NCI-H1105 treated with DMSO at 0.1 percent for 48 hours (cell line): Measurements from ENCODE around the gene COL18A1.

Experiments used
- DNase-seq: peaks from one replicate; lab custom pipeline; 2025; lab: John Stamatoyannopoulos, UW

COL18A1 gene

GRCh38 chr21:45414396-45415187 lies 9.6 kb downstream of the COL18A1 start:
- DNase-seq: no peak

DNA sequence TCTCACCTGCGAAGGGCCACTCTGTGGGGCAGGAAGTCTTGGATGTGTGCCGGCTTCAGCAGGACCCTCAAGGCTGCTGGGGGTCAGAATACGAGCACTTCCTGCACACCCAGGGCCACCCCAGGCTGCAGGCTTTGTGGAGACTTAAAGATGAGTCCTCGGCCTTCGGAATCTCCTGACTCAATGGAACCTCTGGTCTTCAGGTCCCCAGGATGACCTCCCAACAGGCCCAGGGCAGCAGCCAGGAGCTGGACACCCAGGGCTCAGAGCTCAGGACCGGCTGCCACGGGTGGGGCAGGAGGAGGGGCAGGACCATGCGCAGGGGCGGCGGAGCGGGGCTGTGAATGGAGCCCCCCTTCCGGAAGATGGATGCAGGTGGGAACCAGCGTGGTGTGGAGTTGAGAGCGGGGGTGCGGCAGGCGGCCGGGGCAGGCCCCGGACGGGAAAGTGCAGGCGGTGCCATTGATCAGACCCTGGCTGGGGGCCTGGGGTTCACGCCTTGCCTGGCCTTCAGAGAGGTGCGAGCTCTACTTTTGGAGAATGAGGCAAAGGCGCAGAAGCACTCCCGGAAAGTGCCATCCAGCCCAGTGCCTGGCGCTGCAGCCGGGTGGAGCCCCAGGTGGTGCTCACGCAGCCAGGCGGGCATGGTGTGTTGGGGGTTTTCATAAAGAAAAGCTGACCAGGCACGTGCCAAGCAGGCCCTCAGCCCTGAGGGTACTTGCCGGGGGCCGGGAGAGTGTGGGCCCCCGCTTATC lies 10.4 kb downstream of the COL18A1 start:
- no peak for DNase-seq

- DNase-seq: no peak
These were observed 11.1 kb downstream of the COL18A1 start for GRCh38 chr21:45415943-45416611.

DNA sequence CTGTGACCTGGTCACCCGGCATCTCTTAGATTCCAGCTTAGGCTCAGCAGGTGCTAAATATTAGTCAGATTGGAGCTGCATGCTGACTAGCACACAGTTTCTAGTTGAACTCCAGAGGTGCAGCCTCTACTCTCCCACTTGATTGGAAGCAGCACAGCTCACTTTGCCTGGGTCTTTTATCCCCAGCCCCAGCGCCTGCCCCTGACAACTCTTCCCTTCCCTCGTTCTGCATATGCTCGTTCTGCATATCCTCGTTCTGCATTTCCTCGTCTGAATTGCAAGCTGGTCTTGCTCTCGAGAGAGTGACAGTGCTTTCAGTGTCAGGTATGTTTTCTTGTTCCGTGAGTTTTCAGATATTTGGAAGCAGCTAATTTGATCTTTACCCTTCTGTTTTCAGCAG lies 11.7 kb downstream of the COL18A1 start:
- DNase-seq: no peak

DNA sequence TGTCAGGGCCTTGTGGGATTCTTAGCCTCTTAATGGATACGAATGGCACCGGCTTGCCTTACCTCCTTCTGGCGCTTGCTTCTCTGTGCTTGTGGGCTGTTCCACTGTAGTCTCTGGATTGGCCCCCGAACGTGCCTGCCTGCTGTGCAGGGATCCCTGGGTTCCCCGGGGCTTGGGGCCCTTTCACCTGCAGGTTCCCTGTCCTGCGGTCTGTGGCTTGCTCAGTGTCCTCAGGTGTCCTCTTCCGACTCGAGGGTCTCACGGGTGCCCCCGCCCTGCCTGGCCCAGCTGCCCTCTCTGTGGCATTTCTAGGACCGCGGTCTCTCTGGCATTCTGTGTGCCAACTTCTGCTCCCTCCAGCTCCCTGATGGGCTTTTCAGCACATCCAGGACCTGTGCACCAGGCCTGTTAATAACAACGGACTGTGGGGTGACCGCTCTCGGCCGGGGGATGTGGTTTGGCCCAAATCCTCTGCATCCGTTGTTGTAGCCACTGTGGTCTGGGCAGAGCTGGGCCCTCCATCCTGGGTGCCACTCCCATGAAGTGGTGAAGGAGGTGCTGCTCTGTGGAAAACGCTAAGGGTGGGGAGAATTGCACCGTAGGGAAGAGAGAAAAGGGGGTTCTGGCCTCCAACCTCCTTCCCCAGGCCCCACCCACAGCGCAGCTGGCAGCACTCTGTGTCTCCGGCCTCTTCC lies 12.4 kb downstream of the COL18A1 start:
- DNase-seq: no peak

DNA sequence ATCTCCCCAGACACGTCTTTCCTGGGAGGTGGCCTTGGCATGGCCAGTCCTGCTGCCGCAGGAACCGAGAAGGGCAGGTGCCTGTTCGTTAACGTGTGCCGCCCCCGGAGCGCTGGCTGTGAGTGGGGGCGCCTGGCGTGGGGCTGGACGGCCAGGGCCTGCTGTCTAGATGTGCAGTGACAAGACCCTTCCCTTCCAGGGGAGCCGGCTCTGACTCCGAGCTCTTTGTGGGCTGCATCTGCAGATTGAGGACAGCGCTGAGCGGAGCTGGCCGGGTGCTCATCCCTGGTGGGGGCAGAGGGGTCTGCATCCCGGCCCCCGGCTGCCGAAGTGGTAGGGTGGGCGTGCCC lies 13.0 kb downstream of the COL18A1 start:
- no peak for DNase-seq

DNA sequence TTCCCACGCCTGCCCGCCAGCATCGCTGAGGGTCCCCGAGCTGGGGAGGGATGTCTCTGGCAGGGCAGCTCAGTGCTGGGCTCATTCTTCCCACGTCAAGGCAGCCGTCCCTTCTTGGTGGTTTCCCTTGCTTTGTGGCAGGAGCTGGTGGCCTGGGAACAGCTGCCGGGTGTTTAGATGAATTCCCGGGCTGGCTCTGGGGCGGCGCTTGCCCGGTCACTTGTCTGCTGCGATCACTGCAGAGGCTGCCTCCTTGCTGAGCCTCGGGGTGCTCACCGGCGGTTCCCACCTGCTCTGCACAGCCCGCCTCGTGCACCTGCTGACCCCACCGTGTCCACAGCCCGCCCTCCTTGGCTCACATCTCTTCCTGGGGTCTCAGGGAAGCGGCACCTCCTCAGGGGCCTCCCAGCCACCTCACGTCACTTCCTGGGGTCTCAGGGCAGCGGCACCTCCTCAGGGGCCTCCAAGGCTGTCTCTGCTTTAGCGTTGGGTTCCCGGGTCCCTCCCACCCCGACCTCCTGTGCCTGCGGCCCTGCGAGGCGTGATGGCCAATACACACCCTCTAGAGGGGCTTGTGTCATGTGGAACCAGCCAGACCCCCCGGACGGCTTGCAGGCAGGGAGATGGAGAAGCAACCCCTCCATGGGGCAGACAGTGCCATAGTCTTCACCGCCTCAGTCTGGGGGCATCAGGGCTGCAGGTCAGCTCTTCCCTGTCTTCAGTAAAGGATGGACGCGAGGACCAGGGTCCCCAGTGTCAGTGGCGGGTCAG lies 13.5 kb downstream of the COL18A1 start:
- DNase-seq: no peak

GRCh38 chr21:45419162-45419561 lies 14.2 kb downstream of the COL18A1 start:
- DNase-seq: no peak

- no peak for DNase-seq
These were observed 15.4 kb downstream of the COL18A1 start for GRCh38 chr21:45420061-45421041.

DNA sequence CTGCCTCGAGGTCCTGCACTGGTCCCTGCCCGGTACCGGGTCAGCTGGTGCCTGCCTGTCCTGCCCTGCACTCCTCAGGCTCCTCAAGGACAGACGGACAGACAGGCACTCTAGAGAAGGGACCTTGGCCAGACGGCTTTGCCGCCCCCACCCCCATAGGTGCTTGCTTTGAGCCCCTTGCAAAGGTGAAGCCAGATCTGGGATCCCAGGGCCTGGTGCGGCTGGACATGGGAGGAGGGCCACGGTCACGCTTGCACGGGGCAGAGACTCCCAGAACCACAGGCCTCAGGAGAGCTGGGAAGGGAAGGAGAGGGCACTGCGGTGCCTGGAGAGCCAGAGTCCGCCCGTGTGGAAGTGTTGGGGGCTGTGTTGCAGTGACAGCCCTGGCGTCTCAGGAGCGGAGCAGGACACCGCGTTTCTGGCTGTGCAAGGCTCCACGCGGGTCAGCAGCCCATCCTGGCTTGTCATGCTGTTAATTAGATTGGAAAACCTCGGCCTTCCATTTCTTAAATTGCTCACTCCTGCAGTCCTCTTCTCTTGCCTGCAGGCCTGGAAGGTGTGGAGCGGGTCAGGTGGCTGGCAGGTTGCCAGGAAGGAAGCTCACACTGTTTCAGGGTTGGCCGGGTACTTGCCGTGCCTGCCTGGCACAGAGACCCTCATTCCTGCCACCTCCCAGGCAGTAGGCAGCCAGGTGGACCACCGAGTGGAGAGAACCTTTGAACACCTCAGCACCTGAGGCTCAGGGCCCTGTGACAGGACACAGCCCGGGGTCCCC lies 16.3 kb downstream of the COL18A1 start:
- DNase-seq: peak; percentile 45

DNA sequence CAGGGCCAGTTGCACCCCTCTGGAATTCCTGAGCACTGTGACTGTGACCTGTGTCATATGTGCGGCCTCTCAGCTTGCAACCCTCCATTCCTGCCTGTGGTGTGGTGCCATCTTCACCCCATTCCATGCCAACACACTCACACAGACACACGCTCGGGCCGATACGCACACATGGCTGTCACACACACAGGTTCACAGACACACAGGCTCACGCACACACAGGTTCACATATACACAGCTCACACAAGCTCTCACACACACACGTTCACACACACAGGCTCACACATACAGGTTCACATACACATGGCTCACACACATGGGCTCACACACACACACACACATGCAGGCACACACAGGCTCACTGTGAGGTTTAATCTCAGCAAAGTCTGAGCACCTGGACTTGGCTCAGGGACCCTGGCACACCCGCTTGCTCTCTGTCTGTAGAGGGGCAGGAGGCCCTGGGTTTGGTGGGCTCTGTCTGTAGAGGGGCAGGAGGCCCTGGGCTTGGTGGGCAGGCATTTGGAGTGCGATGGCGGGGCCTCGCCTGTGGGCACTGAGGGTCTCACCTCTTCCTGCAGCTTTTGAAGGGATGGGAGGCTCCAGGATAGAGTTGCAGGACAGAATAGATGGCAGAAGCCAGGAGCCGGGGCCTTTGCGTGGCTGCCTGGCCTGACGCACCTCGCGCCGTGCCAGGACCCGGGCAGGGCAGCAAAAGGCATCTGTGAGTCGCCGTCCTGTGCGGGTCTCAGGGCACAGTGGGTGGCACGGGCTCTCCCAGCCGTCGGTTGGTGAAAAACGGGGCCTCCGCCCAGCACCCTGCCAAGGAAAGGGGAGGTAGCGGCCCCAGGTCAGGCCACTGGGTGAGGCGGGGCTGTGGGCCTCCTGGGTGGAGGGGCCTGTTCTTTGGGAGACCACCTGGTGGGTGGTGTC lies 17.1 kb downstream of the COL18A1 start:
- DNase-seq: no peak

DNA sequence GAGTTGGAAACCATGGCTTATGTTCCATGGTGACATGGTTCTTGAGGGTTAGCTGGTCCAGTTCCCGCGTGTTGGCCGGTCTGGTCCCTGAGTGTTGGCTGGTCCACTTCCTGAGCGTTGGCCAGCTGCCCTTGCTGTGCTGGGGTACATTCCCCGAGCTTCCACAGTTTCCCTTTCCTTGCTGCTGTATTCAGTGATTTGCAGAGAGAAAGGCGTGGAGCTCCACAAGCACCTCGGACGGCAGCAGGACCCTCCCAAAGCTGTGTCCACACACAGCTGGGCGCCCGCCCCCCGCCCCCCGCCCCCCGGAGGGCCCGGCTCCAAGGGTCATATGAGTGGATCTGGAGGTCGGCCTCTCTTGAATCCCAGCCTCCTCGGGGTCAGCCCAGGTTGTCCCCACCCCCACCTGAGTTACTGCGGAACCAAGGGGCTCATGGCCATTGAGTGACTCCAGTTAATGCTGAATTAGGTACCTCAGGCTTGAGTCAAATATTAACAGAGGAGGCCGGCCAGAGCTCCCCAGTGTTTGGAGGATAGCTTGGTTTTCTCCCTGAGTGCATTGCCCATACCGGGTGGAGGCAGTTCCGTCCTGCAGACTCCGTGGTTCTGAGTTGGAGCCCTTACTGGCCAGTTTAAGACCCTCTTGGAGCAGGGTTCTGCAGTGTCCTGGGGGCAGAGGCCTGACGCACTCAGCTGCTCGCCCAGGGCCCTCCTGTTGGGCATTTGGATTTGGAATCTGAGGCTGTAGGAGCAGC lies 18.4 kb downstream of the COL18A1 start:
- DNase-seq: no peak

DNA sequence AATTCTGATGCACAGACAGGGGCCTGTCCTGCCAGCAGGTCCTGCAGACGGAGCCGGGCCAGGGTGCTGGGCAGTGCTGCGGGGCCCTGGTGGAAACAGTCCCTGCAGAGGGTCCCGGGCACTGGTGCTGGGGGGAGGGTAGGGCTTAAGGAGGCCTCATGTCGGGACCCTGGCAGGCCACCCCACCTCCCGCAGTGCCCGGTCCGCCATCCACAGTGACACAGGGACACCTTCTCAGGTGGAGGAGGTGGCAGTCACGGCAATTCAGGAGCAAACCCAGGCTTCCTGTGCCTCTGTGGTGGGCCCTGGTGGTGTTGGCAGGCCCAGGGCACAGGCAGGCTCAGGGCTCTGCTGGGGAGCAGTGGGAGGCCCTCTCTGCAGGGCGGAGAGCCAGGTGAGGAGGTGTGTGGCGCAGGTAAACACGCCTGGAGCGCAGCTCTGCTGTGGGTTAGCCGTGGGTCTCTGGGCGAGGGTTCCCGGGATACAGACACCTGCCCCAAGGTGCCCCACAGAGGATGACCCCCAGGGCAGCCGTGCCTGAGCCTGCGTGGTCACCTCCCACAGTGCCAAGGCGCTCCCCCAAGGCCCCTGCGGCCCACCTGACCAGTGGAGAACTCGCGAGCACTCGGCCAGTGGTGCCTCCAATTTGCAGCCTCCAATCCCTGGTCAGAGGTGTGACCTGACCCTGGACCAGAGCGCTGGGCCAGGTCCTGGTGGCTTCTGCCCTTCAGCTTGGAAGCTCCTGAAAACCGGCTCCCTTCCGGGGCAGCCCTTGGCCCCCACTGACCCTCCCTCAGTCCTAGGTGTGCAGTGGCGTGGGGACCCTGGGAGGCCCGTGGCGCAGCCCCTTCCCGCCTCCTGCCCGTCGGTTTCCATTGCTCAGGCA lies 19.2 kb downstream of the COL18A1 start:
- DNase-seq: no peak

DNA sequence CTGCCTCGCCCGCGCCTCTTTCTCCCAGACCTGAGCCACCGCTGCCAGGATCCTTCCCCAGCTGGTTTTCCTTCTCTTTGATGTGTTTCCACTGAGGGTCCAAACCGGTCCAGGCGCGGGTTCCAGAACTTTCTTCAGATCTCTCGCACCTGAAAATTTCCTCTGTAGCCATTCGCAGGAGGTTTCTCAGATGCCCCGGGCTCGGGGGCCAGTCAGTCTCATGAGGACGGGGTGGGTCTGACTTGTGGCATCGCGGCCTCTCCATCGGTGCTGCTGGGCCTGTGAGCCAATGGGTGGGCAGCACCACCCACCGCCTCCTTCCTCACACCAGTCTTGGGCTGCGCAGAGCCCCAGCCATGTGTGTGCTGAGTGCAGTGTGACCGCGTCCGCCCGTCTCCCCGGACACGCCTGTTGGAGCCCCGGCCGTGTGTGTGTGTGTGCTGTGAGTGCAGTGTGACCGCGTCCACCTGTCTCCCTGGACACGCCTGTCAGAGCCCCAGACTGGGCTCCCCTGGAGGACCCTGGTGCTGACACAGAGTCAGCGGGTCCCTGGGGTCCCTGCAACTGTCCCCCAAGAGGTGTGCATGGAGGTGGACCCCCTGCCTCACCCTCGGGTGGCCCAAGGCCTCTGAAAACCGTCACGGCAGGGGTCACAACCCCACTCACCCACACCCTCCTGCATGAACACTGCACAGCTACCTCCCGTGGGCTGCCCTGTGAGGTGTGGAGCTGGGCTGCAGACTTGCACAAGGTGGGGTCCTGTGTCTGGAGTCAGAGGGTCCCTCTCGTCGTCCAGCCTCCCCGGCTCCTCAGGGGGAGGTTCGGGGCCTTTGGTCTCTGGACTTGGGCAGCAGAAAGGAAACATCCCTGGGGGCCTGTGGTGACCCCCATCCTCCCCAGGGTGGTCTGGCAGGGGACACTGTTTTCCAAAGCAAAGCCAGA lies 20.2 kb downstream of the COL18A1 start:
- DNase-seq: no peak
